Mononuclear cell (primary cell): ENCODE measurements around the gene KANK4. TPM values are rescaled to one million over a fixed set of nuclear protein-coding genes. Genes with fewer than 3 reads are reported as not detected.

ENCODE experiments used
- H3K27me3 ChIP-seq: 2 replicates; pipeline ENCODE4 v1.6.0; 2011; ENCODE audit warnings: low read length, control low read depth; ENCODE audit not compliant: insufficient read depth
- H3K4me1 ChIP-seq: 2 replicates; pipeline ENCODE4 v1.5.1; 2011; ENCODE audit warnings: mild to moderate bottlenecking, low read length, control low read depth; ENCODE audit not compliant: insufficient read depth
- H3K4me3 ChIP-seq: 2 replicates; pipeline ENCODE4 v1.5.1; 2011; ENCODE audit warnings: mild to moderate bottlenecking, low read length, moderate library complexity
- H3K9me3 ChIP-seq: 2 replicates; pipeline ENCODE4 v1.5.1; 2011; ENCODE audit warnings: low read depth, mild to moderate bottlenecking, control low read depth, low read length
- total RNA-seq: library from RNA; depleted of rRNA; stranded (reverse); fragments of >200 nt; gene quantifications from one replicate; pipeline ENCODE4 v1.2.3, GENCODE V29; 2012

KANK4 gene
- total RNA-seq, 1 donor = not detected

DNA sequence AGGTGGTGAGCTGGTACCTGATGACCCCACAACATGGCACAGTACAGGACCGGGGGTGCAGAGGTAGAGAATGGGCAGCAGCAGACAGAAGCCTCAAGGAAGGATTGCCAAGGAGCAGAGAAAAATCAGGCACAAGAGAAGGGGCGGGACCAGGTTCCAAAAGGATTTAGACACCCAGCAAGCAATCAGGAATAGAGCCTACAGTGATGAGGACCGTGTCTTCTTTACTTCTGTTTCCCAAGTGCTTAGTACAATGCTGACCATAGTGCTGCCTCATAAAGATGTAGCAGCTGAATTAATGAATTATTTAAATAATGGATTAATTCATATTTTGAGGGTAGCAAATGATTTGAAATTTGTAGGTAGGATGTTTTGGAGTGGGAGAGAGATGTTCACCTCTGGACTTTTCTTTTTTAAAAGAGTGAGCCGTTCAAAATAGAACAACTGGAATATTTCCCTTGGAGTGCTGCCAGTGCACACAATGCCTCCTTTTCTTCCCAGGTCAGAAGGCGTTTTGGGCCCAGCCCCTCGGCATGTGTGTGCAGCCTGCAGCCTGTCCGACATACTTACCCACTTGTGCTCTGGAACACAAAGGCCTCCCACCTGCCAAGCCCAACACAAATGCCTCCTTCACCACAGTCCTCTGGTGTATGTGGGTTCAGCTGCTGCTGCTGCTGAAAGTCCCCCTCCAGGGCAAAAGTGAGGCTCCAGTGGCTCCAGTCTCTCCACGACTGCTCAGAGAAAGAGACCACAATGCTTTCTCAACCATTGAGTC lies 19.6 kb downstream of the KANK4 start:
- H3K4me3 ChIP-seq = no peak overlapping the region
- peaks cover 9% of the 10 kb centered on the region for H3K4me1 ChIP-seq
- H3K9me3 ChIP-seq = no peaks in the 10 kb centered on the region
- no peaks in the 10 kb centered on the region for H3K27me3 ChIP-seq

DNA sequence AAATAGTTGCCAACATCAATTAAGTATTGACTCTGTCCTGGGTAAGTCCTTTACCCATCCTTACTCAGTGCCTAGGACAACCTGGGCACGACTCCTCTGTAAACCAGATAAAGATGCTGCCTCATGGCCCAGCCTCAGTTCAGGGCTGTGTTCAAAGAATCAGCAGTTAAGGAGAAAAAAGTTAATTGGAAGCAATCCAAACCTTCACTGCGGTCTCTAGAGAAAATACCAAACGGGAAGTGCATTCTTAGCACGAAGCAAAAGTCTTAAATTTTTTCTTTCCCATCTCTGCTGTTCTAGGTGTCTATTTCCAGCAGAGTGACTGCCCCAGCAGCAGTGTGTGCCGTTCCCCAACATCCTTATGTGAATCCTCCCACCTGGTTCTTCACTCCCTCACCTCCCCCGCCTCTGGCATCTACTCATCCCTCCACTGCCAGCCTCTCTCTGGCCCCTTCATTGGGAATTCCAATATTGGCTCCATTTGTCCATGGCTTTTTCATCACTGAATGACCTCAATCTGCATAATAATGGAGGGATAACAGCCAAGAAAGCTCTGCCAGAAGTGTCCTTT lies 23.2 kb downstream of the KANK4 start:
- H3K4me3 ChIP-seq = no peak overlapping the region
- H3K27me3 ChIP-seq = no peaks in the 10 kb centered on the region
- no peaks in the 10 kb centered on the region for H3K9me3 ChIP-seq
- H3K4me1 ChIP-seq = peaks cover 9% of the 10 kb centered on the region

DNA sequence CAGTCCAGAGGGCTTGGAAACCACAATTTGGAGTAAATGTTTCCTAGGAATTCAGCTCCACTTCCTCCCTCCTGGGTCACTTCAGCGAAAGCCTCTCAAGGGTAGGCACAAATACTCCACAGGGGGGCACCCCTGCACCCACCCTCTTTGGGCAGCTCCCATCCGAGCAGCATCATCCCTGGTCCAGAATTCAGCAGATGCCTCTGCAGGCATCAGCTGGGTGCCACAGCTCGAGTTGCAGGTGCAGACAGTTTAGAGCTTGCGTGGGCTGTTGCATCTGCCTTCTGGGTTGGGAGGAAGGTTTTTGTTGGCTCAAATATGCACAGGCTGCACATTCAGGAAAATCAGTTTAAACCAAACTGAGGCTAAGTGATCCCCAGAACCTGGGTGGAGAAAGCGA lies 25.0 kb downstream of the KANK4 start:
- H3K4me3 ChIP-seq = no peak overlapping the region
- H3K4me1 ChIP-seq = peaks cover 9% of the 10 kb centered on the region
- no peaks in the 10 kb centered on the region for H3K9me3 ChIP-seq
- H3K27me3 ChIP-seq = no peaks in the 10 kb centered on the region

DNA sequence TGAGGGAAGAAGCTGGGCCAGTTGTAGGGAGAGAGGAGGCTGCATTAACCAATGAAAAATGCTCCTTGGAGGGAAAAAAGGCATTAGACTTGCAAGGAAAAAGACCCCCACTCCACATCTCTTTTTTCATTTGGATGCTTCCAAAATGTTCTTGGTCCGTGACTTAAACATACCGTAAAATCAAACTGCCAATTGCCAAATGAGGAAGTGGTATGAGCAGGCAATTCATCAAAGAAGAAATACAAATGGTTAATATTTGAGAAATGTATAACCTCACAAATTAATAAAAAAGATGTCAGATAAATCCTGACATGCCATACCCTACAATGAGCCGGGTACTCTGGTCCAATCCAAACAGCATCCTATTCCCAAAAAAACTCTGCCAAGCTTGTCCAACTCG lies 30.6 kb downstream of the KANK4 start:
- no peaks in the 10 kb centered on the region for H3K27me3 ChIP-seq
- peaks cover 3% of the 10 kb centered on the region for H3K4me1 ChIP-seq
- no peak overlapping the region for H3K4me3 ChIP-seq
- no peaks in the 10 kb centered on the region for H3K9me3 ChIP-seq

DNA sequence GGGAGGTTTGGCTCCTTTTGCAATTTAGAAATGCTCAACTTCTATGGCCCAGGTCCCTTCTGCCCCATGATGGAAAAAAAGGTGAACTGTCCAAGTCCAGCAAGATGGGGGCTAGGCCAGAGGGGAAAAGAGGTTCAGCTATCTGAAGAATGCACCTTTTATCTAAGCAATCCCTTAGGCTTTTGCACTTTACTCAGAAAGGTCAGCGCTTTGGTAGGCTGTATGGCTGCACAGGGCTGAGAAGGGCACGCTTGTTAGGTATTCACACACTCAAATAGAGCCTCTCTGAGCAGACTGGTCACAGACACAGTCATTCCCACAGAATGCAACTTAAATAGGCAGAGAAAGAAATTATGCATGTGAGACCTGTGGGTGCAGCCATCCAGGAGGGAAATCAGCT lies 31.0 kb downstream of the KANK4 start:
- Histone ChIP-seq H3K27me3 (no peaks in the 10 kb centered on the region), H3K4me3 (no peak overlapping the region), H3K9me3 (no peaks in the 10 kb centered on the region), H3K4me1 (peaks cover 3% of the 10 kb centered on the region)

DNA sequence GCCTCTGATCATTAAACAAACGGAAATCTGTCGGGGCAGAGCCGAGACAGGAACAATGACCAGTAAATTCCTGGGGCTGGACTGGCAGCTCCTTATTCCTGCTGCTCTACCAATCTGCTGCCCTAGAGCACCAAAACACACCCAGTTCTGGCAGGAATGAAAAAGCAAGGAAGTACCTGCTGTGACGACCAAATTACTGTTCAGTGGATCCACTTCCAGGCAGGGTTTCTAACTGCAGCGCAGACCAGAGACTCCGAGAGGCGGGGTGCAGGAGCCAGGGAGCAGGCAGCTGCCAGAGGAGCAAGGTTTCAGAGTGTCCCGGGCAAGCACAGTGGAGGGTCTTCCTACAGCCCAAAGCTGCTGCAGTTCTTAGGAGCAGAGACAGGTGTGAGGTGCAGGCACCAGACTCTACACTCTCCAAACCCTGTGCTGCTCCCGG lies 32.4 kb downstream of the KANK4 start:
- H3K27me3 ChIP-seq = no peaks in the 10 kb centered on the region
- H3K9me3 ChIP-seq = no peaks in the 10 kb centered on the region
- H3K4me1 ChIP-seq = peaks cover 3% of the 10 kb centered on the region
- H3K4me3 ChIP-seq = no peak overlapping the region

DNA sequence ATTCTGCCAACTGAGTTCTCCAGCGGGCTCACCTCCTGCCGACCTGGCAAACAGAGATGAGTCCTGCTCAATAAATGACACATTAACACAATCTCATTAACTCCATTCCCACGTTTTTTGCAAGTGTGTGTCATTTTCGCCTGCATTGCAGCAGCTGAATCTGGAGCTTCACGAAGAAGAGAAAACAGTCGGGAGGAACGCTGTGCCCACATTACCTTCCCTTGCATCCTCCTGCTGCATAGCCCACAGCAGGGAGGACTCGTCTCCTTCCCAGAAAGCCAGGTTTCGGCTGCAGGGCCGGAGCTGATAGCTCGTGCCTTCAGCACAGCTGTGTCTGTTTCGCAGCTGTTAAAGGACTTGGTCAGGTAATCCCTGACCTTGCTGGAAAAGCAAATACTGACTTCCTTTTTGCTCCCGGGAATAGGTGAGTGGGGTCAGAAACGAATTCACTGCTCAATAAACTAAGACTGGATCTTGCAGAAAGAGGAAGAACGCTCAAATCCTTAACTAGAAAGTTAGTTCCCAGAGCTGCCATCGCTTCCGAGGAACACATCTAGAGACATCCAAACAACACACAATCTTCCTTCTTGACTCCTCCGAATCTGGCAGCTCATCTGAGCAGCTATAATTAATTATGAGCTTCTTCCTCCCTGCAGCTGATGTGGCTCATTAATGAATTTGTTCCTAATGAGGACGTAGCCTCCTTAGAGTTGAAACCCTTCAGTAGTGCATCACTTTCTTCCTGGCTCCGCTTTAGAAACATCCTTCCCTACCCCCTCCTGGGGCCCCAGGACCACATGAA lies 33.0 kb downstream of the KANK4 start:
- no peak overlapping the region for H3K4me3 ChIP-seq
- H3K9me3 ChIP-seq = no peaks in the 10 kb centered on the region
- no peaks in the 10 kb centered on the region for H3K27me3 ChIP-seq
- H3K4me1 ChIP-seq = peaks cover 3% of the 10 kb centered on the region

DNA sequence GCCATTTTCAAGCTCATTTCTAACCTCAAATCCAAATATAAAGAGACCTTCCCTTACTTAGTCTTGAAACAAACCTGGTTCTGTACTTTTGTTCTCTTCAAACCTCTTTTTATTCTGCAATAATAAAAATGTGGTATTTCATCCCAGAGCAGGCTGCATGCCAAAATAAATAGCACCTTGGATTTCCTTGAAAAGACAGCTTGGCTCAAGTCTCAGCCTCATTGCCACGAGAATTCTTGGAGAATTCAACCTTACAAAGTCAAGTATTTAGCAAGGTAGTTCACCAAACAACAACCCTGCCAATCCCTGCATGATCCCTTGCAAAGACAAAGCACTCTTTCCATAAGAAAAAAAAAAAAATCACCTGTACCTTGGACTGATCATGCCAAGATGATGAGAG lies 33.8 kb downstream of the KANK4 start:
- Histone ChIP-seq H3K4me3 (no peak overlapping the region), H3K27me3 (no peaks in the 10 kb centered on the region), H3K4me1 (peaks cover 3% of the 10 kb centered on the region), H3K9me3 (no peaks in the 10 kb centered on the region)

DNA sequence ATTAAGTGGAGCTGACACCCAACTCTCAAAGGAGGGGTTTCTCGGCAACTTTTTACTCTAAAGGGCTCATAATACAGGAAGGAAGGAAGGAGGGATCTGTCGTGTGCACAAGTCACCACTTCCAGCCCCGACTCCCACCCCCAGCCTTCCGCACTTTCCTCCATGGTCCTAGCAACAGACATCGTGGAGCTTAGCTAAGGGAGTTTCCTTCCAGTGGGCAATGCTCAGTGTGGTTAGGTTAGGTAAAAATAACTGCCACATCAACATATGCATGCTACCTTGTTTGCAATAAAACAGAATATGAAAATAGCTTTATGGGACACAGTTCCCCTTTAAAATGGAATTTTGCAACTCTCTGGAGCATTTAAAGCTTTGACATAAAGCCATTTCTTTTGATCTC lies 35.2 kb downstream of the KANK4 start:
- Histone ChIP-seq H3K4me1 (peaks cover 3% of the 10 kb centered on the region), H3K9me3 (no peaks in the 10 kb centered on the region), H3K4me3 (no peak overlapping the region), H3K27me3 (no peaks in the 10 kb centered on the region)

DNA sequence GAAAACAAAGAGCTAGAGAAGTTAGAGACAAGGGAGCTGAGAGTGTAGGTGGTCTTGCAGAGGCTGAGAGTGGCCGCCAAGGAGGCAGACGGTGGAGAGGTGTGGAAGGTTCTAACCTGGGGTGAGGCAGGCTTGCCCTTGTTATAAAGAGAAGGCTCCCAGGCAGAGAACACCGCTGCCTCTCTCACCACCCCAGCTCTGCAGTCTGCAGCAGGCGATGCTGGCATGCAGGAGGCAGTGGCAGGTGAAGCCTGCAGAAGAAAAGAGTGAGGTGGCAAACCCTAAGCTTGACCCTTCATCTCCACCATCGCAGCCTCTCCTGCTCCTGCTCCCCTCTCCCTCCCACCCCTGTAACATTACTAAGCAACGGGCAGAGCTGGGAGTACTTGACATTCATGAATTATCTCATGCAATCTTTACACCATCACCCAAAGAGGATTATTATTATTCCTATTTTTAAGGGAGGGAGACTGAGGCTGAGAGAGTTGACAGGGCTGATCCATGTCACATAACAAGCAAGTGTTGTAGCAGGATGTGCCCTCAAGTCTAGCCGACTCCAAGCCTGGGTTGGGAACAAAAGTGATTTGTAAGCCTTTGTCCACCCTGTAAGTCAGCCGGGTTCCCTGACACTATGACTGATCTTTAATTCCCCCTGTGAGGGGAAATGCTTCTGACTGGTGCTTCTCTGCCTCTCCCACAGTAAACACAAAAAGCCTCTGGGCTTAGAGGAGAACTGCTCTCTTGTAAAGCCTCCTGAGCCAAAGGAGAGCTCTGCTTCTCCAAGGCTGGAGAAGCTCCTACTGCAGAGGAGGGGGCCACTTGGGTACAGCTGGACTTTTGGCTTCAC lies 36.1 kb downstream of the KANK4 start:
- H3K27me3 ChIP-seq = no peaks in the 10 kb centered on the region
- peaks cover 3% of the 10 kb centered on the region for H3K4me1 ChIP-seq
- H3K9me3 ChIP-seq = no peaks in the 10 kb centered on the region
- H3K4me3 ChIP-seq = no peak overlapping the region

DNA sequence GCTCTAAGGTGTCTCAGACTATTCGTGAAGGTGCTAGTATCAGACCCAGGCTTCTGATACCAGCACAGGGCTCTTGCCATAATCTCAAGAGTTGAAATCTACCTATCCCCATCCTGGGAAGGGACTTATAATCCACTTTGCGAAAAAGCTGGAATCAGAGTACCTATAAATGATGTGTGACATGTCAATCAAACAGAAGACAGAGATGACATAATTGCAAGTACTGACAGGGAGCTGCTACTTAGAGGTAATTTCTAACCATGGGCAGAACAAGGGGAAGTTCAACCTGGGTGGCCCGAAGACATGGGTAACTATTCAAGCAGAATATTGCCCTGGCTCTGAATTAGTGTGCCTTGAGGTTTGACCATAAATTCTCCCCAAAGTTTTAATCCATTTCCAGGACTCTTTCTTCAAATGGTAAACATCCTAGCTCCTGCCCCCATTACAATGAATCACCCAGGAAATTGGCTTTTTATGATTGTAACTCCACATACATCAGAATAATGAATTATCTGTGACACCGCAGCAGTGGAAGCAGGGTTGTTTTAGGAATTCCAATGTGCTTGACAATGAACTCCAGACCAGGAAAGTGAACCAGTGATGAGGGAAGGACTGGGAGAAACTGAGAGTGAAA lies 37.2 kb downstream of the KANK4 start:
- Histone ChIP-seq H3K27me3 (no peaks in the 10 kb centered on the region), H3K4me1 (peaks cover 3% of the 10 kb centered on the region), H3K4me3 (no peak overlapping the region), H3K9me3 (no peaks in the 10 kb centered on the region)

DNA sequence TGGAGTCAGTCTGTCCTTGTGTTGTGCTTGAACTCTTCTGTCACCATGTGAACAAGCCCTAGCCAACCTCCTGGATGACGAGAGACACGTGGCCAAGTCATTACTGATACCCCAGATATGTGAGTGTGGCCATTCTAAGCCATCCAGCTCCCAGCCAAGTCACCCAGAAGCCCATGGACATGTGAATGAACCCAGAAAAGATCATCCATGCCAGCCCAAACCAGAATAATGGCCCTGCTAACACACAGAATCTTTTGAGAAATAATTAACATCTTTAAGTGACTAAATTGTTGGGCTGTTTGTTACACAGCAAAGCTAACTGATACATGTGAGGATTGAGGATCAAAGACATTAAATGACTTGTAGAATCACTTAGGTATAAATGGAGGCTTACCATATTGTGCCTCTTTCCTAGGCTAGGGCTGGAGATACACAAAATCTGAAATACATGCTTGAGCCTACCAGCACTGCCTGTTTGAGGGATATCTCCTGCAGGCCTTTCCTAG lies 38.2 kb downstream of the KANK4 start:
- H3K9me3 ChIP-seq = no peaks in the 10 kb centered on the region
- no peak overlapping the region for H3K4me3 ChIP-seq
- H3K4me1 ChIP-seq = peaks cover 3% of the 10 kb centered on the region
- no peaks in the 10 kb centered on the region for H3K27me3 ChIP-seq

DNA sequence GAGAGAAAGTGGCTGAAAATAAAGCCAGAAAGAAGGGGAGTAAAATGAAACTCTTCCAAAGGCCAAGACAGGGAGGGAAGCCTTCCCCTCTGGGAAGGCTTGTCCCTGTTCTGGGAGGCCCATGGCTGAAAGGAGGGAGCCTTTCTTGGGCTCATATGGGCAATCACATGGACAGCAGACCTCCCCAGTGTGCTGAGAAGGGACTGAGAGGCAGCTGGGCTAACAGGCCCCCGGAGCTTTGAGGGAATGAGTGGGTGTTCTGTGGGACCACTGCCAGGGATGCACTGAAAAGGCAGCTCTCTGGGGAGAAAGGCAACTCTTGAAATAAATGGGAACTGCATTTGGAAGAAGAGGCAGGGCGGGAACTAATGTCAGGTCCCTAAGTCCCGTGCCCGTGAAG lies 39.1 kb downstream of the KANK4 start:
- Histone ChIP-seq H3K4me1 (peaks cover 3% of the 10 kb centered on the region), H3K4me3 (no peak overlapping the region), H3K9me3 (no peaks in the 10 kb centered on the region), H3K27me3 (no peaks in the 10 kb centered on the region)

DNA sequence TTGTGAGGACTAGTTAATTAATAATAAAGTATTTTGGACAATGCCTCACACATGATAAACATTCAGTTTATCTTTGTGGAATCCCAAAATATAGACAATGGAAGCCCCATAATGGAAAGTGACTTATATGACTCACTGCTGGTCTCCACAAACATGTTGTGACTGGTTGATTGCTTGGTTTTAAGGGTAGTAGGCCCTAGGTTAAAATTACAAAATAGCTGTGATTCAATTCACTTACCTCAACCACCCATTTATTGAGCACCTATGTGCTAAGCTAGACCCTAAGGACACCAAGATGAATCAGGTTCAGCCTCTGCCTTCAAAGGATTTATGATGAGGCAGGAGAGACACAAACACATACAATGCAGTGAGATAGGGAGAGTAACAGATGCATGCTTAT lies 42.4 kb downstream of the KANK4 start:
- Histone ChIP-seq H3K4me1 (peaks cover 8% of the 10 kb centered on the region), H3K4me3 (no peak overlapping the region), H3K9me3 (no peaks in the 10 kb centered on the region), H3K27me3 (no peaks in the 10 kb centered on the region)
